CD4-positive, alpha-beta T cell treated with Interleukin-21 for 1 hour (primary cell): ENCODE results near the gene ADGRG6.
"Not testable (repeated sequence)": the region's sequence is repeated elsewhere in the genome, so short reads cannot be mapped to it uniquely, and the experiment has no call there.

Experiments used
- DNase-seq: peaks from one replicate; pipeline ENCODE4 v3.0.0-alpha.2; 2020

ADGRG6 gene

GRCh38 chr6:142323377-142323776 is 21.6 kb downstream of the ADGRG6 start:
- no peak for DNase-seq

DNA sequence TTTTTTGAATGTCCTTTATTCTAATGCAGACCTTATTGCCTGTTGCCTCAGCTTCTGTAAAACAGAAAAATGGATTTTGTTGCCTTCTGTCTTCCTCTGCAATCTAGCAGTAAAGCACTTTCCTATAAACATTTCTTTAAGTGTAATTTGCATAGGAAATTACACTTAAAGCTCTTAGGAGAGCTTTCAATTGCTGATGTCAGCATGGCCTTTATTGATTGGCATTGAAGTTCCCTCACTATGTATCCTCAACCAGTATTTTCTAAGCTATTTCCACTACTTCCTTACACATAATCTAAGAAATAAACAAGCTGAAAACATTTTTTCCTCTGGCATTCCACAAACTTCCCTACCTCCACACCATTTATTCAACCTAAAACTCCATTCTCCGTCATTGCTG is 22.3 kb downstream of the ADGRG6 start:
- DNase-seq: no peak

DNA sequence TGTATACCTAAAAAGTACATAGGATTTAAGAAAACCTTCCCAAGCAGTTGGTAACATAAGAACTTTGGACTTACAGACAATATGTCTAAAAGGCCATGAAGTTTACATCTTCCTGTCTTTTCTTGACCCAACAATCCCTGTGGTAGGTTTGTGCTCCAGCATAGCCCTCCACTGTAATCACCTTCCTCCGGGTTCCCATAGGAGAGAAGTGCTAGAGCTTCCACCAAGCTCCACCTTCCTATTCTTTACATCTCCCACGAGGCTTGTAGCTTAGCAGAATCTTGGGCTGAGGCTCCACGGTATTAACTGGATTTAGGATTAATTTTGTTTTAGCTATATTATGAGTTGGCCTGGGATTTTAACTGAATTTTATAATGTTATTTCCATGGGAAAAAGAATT is 23.3 kb downstream of the ADGRG6 start:
- no peak for DNase-seq

DNA sequence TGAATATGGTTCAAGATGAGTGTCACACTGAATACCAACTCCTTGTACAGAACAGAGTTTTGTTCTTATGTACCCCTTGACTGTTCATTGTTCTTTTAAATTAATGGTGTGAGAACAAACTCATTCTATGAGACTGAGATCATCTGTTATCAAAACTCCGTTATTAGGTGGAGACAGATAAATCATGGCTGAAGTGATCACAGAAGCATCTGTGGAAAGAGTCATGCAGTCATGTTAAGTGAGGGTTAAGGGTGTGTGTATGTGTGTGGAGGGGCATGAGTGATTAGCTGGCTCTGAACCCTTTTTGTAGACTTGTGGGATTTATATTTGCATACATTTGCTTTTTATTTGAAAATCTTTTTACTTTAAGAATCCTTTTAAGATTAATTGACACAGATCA is 24.7 kb downstream of the ADGRG6 start:
- DNase-seq: no peak

GRCh38 chr6:142328070-142328469 is 26.3 kb downstream of the ADGRG6 start:
- no peak for DNase-seq

DNA sequence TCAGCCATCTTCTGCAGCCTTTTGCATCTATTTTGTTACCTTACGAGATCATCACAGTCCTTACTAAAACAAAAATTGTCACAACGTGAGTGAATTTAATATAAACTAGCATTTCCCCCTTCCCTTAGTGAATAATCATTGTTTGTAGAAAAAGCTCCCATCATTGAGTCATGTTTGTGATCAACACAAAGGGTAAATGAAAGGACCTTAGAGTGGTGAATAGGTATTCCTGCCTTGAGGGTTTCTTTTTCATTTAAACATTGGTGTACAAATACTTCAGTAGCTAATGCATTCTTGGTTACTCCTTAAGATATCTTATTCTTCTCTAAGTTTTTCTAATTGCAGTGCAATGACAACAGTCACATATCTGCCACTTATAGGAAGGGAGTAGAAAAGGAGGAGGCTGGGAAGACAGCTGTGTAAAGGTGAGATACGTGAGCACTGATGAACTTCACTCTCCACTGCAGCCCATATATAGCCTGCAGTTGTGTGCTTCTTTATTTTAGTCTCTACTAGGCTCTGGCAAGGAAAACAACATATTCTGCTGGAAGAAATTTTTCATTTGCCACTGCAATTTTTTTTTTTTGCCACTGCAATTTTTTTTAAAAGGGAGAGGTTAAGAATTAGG is 27.8 kb downstream of the ADGRG6 start:
- no peak for DNase-seq

GRCh38 chr6:142331075-142331551 is 29.3 kb downstream of the ADGRG6 start:
- DNase-seq: peak; percentile 8

- no peak for DNase-seq
These were observed 29.8 kb downstream of the ADGRG6 start for GRCh38 chr6:142331601-142332000.

DNA sequence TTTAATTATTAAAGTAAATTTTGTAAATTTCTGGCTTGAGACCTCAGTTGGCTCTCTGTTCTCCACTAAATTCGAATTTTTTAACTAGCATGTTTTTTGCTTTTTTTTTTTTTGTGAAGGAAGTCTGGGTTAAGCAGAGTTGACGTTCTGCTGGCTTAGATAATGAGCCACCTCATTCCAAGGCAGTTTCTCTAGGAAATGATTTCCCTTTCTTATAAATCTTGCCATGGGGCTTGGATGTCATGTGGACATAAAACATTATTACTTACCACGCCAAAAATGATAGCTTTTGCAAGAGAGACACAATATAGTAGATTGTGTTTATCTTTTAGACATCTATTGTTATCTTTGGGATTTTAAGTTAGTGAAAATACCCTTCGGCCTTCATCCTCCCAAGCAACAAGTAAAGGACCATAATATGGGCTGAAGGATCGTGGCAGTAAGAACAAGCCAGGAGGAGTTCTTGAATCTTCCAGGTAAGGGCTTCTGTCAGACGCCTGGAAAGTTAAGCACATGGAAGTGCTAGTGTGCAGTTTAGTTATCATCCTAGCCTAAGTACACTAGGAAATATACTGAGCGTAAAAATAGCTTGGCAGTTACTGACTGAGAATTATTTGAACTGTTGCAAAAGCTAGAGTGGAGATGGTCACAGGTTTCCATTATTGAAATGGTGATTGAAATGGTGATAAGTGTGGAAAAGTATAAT is 30.7 kb downstream of the ADGRG6 start:
- DNase-seq: no peak

- no peak for DNase-seq
These were observed 31.6 kb downstream of the ADGRG6 start for GRCh38 chr6:142333431-142333830.

- DNase-seq: no peak
These were observed 32.5 kb downstream of the ADGRG6 start for GRCh38 chr6:142334294-142334693.

DNA sequence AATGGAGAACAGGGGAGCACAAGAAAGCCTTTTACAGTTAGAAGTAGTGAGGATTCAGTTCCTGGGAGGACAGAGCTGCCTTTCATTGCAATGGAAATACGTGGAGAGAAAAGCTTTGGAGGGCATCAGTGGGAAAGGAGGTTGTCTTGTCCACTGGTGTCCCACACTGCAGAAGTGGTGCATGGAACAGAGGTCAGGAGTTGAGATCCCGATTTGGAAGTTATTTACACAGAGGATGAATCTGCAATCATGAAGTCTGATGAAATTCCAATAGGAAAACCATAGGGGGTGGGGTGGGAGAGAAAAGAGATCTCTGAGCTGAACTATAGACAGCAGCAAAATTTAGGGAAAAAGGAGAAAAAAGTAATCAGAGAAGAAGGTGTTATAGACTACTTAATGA is 33.6 kb downstream of the ADGRG6 start:
- DNase-seq: no peak

GRCh38 chr6:142336183-142336582 is 34.4 kb downstream of the ADGRG6 start:
- DNase-seq: no peak

- DNase-seq: no peak
These were observed 35.0 kb downstream of the ADGRG6 start for GRCh38 chr6:142336787-142337186.

- DNase-seq: no peak
These were observed 37.3 kb downstream of the ADGRG6 start for GRCh38 chr6:142339113-142339512.

GRCh38 chr6:142339968-142340658 is 38.3 kb downstream of the ADGRG6 start:
- DNase-seq: no peak

GRCh38 chr6:142341855-142342330 is 40.1 kb downstream of the ADGRG6 start:
- no peak for DNase-seq

- no peak for DNase-seq
These were observed 41.2 kb downstream of the ADGRG6 start for GRCh38 chr6:142342986-142343385.

GRCh38 chr6:142343938-142344337 is 42.1 kb downstream of the ADGRG6 start:
- DNase-seq: no peak

GRCh38 chr6:142345261-142345660 is 43.5 kb downstream of the ADGRG6 start:
- no peak for DNase-seq

DNA sequence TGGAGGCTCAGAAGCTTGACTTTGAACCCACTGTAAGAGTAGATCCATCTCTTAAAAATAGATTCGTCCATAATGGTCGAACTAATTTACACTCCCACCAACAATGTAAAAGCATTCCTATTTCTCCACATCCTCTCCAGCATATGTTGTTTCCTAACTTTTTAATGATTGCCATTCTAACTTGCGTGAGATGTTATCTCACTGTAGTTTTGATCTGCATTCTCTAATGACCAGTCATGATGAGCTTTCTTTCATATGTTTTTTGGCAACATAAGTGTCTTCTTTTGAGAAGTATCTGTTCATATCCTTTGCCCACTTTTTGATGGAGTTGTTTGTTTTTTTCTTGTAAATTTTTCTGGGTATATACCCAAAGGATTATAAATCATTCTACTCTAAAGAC is 44.4 kb downstream of the ADGRG6 start:
- DNase-seq: not testable (repeated sequence)

DNA sequence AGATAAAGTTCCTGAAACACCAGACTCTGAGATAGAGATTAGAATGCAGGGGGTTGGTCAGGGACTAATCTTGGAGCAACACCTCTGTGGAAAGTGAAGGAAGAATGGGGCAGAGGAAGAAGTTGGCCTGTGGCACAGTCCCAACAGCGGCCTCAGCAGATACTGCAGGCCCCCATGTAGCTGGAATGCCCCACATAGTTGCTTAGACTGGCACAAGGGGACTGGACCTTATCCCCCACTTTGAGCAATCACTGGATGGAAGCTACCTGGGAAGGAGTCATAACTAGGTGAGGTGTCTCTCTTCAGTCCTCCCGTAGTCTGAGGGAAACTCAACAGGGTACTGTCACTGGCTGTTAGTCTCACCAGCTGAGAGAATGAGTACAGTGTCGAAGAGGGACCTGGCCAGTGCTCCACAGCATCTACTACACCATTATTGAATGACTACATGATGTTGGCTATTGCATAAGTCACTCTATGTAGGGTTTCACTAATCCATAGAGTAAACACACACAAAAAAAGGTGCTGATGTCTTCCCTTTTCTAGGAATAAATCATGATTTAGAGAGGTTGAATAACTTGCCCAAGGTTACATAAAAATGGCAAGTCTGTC is 47.5 kb downstream of the ADGRG6 start:
- DNase-seq: no peak

DNA sequence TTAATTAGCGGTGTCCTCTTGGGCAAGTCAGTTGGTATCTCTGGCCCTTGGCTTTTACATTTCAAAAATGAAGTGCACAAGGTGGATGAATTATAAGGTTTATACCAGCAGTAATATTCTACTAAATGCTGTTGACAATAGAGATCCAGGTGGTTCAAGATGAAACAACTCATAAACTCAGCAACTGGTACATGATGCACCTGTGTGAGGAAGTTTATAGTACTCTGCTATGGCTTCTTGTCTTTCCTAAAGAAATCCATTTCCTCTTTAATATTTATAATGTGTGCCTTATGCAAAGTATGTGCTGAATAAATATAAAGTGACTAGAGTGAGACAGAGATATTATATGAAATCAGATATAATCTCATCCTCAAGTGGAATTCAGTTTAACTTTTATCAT is 48.5 kb downstream of the ADGRG6 start:
- DNase-seq: no peak

GRCh38 chr6:142353690-142354089 is 51.9 kb downstream of the ADGRG6 start:
- DNase-seq: no peak
